Stimulated activated CD4-positive, alpha-beta T cell treated with anti-CD3 and anti-CD28 coated beads, TNF-alpha, amount 100 ng/mL, for 4 hours (primary cell): Measurements from ENCODE around the gene POMT2.

ENCODE experiments used
- DNase-seq, 3 experiments: peaks; one replicate each; pipeline ENCODE4 v3.0.0-alpha.2; 2020; ENCODE audit warnings: low read depth in 3 of 3

Gene POMT2

GRCh38 chr14:77240336-77240915 lies 80.3 kb downstream of the POMT2 start:
- DNase-seq = no peak

DNA sequence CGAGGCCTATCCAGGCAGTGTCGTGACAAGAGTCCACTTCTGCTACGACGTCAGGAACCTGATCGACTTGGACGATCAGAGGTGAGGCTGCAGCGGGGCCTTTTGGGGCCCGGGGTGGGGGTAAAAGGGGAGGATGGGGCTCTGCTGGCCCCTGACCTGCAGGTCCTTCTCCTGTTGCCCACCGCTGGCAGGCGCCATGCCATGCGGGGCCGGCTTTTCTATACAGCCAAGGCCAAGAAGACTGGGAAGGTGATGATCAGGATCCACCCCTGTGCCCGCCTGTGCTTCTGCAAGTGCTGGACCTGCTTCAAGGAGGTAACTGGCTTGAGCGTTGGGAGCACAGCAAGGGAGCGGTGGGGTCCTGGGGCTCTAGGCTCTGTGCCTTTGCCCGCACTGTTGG lies 81.3 kb downstream of the POMT2 start:
- DNase-seq = no peak

DNA sequence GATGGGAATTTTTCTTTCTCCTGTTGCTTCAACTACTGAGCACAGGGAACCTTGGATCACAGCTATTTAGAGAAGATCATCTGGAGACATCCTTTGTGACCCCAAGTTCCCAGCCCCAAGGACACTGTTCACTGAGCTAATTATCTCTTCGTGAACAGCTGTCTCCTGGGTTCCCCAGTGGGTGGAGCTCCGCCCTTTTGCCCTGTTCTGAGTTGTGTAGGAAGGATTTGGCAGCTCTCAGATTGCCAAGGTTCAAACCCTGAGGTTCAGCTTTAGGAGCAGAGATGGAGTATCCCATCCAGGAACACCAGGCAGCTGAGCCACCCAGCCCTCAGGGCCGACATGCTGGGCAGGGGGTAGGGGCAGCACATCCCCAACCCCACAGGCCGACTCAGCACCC lies 81.7 kb downstream of the POMT2 start:
- no peak for DNase-seq

DNA sequence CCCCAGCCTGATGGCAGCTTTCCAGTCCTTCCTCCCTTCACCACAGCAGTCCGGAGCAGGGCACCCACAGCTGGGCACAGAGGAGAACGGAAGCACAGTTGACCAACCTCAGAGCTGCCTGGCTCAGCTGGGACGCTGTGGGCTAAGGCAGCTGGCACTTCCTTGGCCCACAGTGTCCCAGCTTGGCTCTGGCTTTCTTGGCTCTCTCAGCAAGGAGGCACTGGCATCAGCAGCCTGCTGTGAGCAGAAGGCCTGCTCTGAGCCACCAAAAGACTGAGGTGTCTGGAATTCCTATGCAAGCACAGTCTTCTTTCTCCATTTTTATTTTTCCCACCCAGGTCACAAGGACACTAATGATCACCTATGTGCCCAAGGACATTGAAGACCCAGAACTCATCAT lies 82.3 kb downstream of the POMT2 start:
- no peak for DNase-seq

DNA sequence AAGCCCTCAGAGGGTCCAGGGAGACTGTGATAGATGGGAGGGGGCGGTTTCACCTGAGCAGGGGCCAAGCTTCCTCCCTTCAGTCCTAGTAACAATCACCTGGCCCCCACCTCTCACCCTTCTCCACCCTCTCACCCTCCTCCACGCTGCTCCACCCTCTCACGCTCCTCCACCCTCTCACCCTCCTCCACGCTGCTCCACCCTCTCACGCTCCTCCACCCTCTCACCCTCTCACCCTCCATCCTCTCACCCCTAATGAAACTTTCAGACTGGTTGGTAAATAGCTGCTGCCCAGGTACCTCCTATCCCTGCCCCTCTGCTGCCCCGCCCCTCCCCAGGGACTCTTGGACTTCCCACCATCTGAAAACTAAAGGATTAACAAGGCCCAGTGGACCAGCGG lies 83.9 kb downstream of the POMT2 start:
- no peak for DNase-seq

GRCh38 chr14:77231721-77232120 lies 89.0 kb downstream of the POMT2 start:
- no peak for DNase-seq

GRCh38 chr14:77230914-77231313 lies 89.8 kb downstream of the POMT2 start:
- DNase-seq = no peak

GRCh38 chr14:77228056-77228455 lies 92.6 kb downstream of the POMT2 start:
- no peak for DNase-seq

DNA sequence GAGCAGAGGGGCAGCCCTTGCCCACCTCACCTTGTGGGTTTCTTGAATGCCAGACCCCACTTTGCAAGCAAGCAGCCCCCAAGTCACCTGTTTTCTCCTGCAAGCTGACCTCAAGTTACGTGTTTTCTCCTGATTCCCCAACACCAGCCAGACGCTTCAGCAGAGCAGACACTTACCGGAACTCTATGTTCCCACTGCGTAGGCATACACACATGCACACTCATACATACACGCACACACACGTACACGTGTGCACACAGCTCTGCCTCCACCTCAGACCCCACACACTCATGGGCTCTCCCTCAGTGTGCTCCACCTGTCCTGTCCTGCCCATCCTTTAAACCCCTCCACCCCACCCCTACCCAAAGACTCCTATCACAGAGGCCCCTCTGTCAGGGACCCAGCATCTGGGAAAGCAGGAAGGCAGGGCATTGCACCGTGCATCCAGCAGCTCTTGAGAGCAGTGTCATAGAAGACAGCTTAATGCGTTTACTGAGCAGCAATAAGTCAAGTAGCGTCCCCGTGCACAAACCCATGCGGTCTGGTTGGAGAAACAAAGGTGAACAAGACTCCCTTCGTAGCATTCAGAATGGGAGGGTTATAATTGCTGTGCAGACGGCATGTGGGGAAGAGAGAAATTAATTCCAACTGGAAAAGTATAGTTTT lies 94.7 kb downstream of the POMT2 start:
- no peak for DNase-seq

DNA sequence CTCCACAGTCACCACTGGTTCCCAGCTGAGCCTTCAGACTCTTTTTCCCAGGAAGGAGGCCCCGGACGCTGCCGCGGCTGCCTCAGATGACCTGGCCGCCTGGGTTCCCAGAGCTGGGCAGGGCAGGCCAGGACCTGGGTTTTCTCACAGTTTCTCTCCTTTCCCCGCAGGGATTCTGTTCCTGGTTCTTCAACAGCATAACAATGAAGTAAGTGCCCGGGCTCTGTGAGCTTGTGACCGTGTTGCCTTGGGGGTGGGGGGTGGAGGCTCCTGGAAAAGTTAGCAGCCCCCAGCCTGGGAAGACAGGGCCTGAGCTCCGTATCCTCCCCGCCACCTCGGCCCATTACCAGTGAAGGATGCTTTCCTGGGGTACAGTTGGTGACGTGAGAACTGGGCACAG lies 95.4 kb downstream of the POMT2 start:
- no peak for DNase-seq
